NCI-H82 treated with DMSO at 0.1 percent for 48 hours (cell line): ENCODE results near the gene IL6ST.
A peak's percentile ranks its signal among the peaks of the same experiment; 100 is the strongest.
"Not testable (repeated sequence)": the region's sequence is repeated elsewhere in the genome, so short reads cannot be mapped to it uniquely, and the experiment has no call there.

Source experiments
- DNase-seq: peaks from one replicate; lab custom pipeline; 2025; ENCODE audit not compliant: unreplicated experiment; lab: John Stamatoyannopoulos, UW

The IL6ST gene

GRCh38 chr5:55973296-55973695 lies 21.5 kb downstream of the IL6ST start:
- no peak for DNase-seq

- DNase-seq, result no peak
These were observed 24.8 kb downstream of the IL6ST start for GRCh38 chr5:55969956-55970355.

- no peak for DNase-seq
These were observed 28.5 kb downstream of the IL6ST start for GRCh38 chr5:55966284-55966683.

- DNase-seq, result no peak
These were observed 29.2 kb downstream of the IL6ST start for GRCh38 chr5:55965525-55965924.

GRCh38 chr5:55960779-55961178 lies 34.0 kb downstream of the IL6ST start:
- DNase-seq, result no peak

GRCh38 chr5:55959208-55959607 lies 35.6 kb downstream of the IL6ST start:
- DNase-seq, result no peak

- DNase-seq, result not testable (repeated sequence)
These were observed 53.6 kb downstream of the IL6ST start for GRCh38 chr5:55941154-55941553.

DNA sequence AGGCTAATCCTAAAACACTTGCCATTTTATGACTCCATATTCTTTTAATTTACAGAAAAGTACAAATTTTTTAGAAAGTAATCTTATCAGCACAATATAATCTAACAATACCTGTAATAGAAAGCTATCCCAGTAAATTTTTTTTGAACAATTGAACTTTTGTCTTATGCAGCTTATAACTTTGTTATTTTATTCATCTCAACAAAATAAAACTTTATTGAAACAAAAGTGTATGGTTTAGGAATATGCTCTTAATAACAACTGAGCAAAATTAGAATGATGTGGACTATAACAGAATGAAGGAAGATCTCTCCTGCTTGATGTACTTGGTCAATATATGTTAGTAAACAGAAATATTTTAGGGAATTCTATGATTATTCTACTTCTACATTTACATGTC lies 57.2 kb downstream of the IL6ST start:
- not testable (repeated sequence) for DNase-seq

DNA sequence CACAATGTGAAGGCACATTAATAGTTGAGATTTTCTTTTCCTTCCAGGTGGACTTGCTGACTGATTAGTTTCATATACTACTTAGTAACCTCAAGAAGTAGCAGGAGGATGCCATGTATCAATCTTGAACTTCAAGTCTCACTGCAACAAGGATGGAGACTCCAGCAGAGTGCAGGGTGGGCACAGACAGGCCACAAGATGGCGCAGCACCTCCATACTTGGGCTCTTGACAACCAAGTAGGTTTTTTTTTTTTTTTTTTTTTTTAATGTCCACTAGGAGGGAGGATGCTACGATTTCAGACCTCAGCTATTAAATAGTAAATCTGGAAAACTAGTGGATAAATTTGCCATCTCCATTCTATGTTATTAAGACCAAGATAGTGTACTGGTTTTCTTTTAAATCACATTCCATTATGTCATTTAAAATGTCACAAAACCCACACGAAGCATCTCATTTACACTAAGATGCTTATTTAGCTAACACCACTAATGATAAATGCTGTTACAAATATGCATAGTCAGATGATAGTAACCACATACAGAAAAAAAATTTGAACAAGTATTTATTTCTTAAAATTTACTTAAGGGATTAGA lies 58.6 kb downstream of the IL6ST start:
- peak; percentile 1 for DNase-seq

- DNase-seq, result no peak
These were observed 59.4 kb downstream of the IL6ST start for GRCh38 chr5:55935371-55935770.

GRCh38 chr5:55934720-55935119 lies 60.0 kb downstream of the IL6ST start:
- DNase-seq, result no peak

DNA sequence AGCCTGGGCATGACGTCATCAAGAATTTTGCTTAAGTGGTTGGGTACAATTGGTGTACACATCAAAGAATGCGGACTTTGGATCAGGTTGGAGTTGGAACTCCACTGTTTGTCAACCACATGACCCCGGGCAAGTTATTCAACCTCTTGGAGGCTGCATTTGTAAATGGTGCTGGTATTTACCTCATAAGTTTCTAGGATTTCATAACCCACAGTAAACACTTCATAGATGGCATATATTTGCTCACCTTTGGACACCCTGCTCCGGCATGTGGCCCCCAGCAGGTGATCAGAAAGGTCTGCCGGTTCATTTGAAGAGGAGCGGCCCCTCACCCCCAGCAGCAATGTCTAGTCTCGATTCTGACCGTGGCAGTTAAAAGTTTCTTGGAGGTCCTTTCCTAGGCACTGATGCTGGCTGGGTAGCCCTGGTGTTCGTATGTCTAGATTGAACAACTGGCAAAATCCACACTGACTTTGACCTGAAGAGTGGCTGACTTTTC lies 60.6 kb downstream of the IL6ST start:
- no peak for DNase-seq

GRCh38 chr5:55933377-55934114 lies 61.2 kb downstream of the IL6ST start:
- no peak for DNase-seq

GRCh38 chr5:55932700-55933099 lies 62.1 kb downstream of the IL6ST start:
- DNase-seq, result no peak

DNA sequence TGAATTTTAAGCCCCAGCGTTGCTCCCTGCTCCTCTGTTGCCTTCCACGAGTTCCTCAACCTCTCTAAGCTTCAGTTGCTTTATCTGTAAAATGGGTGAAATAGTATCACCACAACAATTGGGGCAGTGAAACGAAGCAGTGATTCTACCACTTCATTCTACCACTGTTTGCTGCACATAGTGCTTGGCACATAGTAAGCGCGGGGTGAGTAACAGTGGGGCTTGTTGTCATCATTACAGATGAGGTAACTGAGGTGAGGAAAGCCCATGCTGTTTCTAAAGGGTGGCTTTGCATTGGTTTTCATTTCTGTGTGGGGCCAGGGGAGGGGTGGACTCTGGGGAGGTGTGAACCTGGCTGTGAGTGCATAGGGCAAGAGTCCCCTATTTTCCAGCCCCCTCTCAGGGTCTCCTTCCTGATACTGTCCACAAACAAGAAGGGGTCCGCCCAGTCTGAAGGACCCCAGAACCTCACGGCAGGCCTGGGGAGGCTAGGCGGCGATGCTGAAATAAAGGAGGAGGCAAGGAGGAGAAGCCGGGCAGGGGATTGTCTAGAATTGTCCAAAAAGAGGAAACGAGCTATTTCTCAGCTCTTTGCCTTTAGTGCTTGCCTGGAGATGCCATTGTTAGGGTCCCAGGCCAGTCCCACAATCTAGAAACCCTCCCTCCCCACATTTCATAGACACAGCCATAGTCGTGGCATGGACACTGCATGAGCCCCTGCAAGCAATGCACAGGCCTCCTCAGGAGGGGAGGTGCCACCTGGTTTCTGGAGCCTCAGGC lies 65.6 kb downstream of the IL6ST start:
- DNase-seq, result no peak

DNA sequence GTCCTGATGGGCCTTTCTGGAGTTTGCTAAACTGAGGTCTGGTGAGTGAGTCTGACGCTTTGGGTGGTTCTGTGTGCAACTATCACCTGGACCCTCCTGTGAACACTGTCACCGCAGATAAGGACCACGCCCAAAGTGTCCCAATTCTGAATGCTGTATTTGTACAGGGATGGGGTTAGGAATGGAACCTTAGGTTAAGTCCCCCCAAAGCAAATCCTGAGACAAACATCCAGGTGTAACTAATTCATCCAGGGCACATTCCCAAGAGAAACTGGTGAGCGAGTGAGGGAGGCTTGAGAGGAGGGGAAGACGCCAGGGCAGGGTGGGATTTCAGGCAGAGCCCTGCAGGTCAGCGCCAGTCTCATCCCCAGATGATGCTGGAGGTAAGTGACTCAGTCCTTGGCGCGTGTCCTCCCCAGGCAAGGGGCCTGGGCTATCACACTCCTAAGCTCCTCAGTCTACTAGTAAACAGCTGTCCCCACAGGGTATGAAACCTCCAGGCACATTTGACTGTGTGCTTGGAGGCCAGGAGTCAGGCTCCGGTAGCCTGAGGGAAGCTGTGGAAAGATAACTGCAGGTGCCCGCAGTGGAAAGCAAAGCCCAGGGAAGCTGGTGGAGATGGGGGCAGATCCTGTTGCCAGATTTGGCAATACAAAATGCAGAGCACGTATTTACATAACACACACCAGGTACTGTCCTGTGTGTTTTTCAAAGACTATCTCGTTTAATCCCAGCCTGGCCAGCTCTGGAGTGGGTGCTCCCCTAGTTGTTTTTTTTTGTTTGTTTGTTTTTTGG lies 66.7 kb downstream of the IL6ST start:
- no peak for DNase-seq

GRCh38 chr5:55926476-55926875 lies 68.3 kb downstream of the IL6ST start:
- DNase-seq, result no peak

GRCh38 chr5:55925712-55926111 lies 69.1 kb downstream of the IL6ST start:
- no peak for DNase-seq

- no peak for DNase-seq
These were observed 69.6 kb downstream of the IL6ST start for GRCh38 chr5:55925181-55925580.

DNA sequence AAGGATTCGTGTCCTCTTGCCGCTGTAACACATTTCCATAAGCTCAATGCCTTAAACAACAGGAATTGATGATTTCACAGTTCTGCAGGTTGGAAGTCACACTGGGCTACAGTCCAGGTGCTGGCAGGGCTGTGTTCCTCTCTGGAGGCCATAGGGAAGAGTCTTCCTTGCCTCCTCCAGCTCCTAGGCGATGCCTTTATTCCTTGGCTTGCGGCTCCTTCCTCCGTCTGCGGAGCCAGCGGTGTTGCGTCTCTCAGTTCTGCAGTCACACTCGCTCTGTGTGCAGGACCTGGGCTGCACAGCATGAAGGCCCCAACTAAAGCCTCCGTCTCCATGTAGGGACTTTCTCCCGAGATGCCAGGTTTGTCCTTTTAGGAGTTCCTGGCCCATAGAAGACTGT lies 70.0 kb downstream of the IL6ST start:
- DNase-seq, result no peak

DNA sequence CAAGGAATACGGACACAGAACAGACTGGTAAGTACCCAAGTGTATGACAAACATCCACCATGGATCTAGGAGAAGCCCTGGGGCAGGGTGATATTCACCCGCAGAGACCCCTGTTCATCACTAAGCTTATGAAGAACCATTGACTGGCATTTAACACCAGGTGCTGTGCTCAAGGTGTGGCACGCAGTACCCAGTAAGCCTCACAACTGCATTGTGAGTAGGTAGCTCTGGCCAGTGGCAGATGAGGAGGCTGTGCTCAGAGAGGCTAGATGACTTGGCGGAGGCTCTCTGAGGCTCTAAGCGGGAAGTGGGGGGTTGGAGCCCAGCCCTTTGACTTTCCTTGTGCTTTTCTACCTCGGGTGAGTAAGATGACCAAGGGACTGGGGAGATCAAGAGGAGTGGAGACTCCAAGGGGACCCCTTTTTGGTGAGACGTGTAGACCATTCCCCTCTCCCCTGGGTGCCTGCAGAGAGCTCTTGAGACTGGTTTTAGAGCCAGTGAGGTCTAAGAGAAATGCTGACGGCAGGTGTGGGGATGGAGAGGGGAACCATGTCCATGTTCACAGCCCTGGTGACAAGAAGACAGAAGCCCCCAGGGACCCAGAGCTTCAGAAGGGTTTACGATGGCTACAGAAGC lies 70.8 kb downstream of the IL6ST start:
- DNase-seq, result no peak
